GM12873 (cell line): ENCODE results near the gene WDR18.

Experiments
- CTCF ChIP-seq: IDR thresholded peaks from 2 replicates; pipeline ENCODE4 v1.5.1; 2012; ENCODE audit warnings: low read depth, mild to moderate bottlenecking, moderate library complexity, low read length, control low read depth; ENCODE audit not compliant: insufficient read depth; ENCODE audit errors: missing control alignments

The WDR18 gene

GRCh38 chr19:1010586-1011510 lies 26.7 kb downstream of the WDR18 start:
- TF ChIP-seq CTCF = no peak

DNA sequence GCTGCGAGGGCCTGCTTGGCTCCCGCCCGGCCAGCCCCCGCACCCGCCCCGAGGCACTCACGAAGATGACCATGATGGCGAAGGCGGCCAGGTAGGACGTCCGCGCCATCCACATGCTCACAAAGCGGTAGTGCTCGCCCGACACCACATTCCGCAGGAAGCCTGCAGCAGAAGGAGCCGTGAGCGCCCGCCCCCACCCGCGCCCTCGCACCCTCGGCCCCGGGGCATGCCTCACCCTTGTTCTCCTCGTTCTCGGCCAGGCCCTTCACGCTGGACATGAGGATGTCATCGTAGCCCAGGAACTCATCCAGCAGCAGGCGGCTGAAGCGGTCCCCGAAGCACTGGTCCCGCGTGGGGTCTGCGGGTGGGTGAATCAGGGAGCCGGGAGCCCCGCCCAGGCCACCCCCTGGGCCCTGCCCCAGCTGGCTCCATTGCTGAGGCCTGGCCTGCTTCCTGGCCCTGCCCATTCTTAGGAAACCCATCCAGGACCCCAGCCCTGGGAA lies 27.7 kb downstream of the WDR18 start:
- no peak for TF ChIP-seq CTCF

DNA sequence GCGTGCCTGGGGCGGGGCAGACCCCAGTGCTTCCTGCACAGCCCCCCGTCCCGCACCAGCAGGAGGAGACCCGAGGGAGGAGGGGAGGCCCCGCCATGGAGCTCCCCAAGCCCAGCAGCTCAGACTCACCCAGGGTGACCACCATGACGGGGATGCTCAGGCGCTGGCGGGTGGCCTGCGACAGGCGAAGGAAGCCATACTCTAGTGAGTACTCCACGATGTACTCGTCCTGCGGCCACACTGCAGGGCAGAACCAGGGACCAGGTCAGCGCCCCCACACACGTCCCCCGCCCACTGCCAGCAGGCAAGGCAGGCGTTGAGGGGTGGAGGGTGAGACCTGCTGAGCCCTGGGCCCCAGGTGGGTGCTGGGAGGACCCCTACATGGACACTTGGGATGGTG lies 28.2 kb downstream of the WDR18 start:
- TF ChIP-seq CTCF = no peak

DNA sequence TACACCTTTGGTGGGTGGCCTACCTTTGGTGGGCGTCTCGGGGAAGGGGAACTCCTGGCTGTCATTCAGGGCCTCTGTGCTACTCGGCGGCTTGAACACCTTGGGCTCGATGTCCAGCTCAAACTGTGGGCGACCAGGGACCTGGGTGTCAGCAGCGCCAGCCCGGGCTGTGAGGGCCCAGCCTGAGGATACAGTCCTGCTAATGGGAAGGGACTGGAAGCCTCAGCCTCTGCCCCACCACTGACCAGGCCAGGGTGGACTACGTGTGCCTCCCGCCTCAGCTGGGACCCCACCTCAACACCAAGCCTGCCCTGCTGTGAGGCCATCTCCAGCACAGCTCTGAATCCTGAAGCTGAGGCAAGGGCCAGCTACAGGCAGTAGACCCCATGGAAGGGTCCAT lies 29.1 kb downstream of the WDR18 start:
- TF ChIP-seq CTCF = no peak

DNA sequence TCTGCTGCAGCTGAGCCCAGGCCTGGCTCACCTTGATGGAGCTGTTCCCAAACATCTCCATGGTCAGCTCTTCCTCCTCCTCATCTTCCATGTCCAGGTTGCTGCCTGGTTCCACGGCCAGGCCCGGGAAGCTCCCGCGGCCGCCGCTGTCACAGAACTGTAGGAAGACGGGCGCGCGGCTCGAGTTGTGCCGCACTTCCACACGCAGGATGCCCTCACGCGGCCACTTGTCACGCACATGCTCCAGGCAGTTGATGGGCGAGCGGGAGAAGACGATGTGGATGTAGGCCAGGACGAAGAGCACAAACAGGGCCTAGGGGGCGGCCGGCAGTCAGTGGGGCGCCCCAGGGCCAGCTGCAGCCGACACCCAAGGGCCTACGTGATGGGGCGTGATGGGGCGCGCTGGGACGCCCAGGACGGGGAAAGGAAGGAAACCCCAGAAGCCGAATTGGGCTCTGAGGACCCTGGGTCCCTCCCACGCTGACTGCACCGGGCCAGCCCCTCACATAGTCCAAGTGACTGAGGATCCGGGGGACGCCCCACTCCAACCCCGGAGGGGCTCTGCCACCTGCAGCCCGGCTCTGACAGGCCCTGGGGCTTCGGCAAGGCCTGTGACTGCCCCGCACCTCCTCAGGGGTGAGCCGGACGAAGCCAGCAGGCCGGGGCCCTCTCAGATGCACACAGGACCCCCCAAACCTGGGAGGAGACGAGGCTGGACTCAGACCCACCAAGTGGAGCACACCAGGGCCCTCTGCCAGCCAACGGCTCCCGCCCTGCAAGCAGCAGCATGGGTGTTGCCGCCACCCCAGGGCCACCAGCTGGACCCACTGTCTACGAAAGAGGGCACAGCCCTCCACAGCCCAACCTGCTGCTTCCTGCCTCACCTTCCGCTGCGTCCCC lies 30.3 kb downstream of the WDR18 start:
- no peak for TF ChIP-seq CTCF

- TF ChIP-seq CTCF = no peak
These were observed 31.1 kb downstream of the WDR18 start for GRCh38 chr19:1015061-1015781.
